SK-MEL-5 (cell line): ENCODE data around the gene LYZL6. TPM values are rescaled to one million over a fixed set of nuclear protein-coding genes. Genes with fewer than 3 reads are reported as not detected.
"Not testable (repeated sequence)": the region's sequence is repeated elsewhere in the genome, so short reads cannot be mapped to it uniquely, and the experiment has no call there.

Source experiments
- DNase-seq: peaks from one replicate; pipeline ENCODE4 v3.0.0-alpha.2; 2016; ENCODE audit warnings: low read depth, low spot score
- in situ Hi-C: cut with HindIII; loops from 2 replicates; pipeline ENCODE4 v1.10.0; 2016; ENCODE audit warnings: low sequenced_read_pairs, high pct_unique_total_duplicates, low pct_unique_long_range_greater_than_20kb
- total RNA-seq: library from RNA; depleted of rRNA; stranded (reverse); fragments of >200 nt; shearing (Covaris generic); gene quantifications from 2 replicates; pipeline ENCODE4 v1.2.3, GENCODE V29; 2014

The LYZL6 gene
- total RNA-seq, 1 experiment from 2014 or later: not detected

DNA sequence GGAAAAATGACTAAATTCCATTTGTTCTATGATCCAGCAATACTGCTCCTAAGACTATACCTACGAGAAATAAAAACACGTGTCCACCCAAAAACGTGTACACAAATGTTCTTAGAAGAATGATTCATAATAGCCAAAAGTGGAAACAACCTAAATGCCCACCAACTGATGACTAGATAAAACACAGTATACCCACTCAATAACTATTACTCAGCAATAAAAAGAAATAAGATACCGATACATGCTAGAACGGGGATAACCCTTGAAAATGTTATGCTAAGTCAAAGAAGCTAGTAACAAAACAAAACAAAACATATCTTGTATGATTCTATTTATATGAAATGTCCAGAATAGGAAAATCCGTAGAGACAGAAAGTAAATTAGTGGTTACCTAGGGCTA lies 20.1 kb upstream of the LYZL6 start:
- DNase-seq: no peak
- in situ Hi-C loops: no loop called here

DNA sequence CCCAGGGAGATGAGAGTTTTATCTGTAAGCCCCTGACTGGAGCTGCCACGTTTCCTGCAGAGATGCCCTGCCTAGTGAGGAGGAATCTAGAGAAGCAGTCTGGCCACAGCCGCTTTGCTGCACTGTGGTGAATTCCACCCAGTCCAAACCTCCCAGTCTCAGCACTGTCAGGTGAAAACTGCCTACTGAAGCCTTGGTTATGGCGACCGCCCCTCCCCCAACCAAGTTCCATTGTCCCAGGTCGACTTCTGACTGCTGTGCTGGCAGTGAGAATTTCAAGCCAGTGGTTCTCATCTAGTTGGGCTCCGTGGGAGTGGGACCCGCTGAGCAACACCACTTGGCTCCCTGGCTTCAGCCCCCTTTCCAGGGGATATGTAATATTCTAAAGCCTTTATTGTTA lies 10.2 kb upstream of the LYZL6 start:
- in situ Hi-C loops: no loop called here
- no peak for DNase-seq

DNA sequence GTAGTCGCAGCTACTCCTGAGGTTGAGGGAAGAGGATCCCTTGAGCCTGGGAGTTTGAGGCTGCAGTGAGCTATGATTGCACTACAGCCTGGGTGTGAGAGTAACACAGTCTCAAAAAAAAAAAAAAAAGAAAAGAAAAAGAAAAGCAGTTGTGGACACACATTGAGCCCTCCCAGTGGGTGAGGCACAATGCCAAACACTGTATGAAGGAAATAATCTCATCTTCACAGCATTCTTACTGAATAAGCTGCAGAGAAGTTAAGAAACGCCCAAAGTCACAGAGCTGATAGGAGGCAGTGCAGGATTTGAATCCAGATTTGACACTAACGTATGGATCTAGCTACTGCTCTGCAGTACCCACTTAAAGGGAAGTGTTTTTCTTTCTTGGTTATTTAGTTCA lies 5.9 kb upstream of the LYZL6 start:
- DNase-seq: no peak
- in situ Hi-C loops: no loop called here

DNA sequence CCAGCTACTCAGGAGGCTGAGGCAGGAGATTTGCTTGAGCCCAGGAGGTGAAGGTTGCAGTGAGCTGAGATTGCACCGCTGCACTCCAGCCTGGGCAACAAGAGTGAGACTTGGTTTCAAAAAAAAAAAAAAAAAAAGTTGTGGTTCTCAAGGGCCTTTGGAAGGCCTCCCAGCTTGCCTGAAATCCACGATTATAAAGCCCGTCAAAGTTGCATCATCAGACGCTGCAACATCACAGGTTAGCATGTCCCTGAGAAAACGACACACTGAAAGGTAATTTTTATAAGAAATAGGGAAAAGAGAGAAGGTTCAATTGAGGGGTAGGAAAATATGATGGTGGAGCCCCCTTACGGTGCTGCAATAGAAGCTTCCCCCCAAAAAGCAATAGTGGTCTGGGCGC lies 4.6 kb upstream of the LYZL6 start:
- in situ Hi-C loops: no loop called here
- no peak for DNase-seq

DNA sequence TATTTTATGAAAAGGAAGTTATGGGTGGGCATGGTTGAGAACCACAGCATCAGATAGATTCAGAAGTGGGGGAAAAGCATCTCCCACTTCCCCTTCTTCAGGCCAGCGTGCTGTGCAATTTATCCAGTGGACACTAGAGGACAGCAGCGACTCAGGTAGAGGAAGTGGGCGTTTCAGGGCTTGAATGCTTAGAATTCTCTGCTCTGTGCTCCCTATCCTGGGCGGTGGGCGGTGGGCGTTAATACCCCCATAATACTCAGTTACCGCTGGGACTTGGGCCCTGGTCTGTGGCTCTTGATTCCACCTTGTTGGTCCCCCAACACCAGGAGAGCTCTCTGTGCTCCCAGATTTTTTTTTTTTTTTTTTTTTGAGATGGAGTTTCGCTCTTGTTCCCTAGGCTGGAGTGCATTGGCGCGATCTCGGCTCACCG lies 3.7 kb upstream of the LYZL6 start:
- in situ Hi-C loops: no loop called here
- DNase-seq: peak; percentile 81

DNA sequence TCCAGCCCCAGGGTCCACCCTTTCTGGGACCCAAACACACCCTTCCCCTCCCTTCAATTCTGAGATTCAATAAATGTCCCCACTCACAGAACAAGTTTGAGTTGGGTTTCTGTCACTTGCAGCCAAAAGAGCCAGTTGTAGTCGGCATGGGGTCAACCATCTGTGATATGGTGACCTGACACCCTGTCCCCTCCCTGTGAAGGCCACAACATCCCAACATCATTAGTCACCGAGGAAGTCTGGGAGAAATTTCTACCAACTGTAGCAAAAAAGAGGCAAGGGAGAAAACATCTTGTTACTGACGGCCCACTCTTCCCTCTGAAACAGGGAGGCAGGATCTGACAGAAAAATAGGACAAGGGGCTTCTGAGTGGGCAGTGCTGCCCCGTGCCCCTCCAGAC lies 638 bp upstream of the LYZL6 start:
- DNase-seq: no peak
- in situ Hi-C loops: no loop called here

DNA sequence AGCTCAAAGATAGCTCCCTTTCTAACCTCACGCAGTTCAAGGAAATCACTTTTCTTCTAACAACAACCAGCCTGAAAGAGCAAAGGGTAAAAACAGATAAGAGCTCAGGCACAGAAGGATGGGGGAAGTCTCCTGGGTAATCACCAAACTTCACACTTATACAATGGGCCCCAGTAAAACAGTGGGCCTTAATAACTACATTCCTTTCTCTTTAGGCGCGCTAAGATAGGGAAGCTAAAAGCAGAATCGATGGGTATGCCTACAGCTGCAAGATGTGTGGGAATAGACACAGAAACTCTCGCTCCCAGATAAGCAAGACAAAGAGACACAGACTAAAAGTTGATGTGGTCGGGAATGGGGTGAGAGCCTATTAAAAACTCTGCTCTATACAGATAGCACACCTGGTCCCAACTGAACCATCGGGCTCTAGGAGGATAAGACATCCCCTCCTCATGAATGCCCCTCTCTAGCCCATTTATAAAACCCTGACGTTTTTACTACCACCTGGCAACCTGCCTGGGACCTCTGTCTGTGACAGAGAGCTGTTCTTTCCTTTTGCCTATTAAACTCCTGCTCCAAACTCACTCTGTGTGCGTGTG lies 826 bp downstream of the LYZL6 start:
- DNase-seq: no peak
- in situ Hi-C loops: no loop called here

DNA sequence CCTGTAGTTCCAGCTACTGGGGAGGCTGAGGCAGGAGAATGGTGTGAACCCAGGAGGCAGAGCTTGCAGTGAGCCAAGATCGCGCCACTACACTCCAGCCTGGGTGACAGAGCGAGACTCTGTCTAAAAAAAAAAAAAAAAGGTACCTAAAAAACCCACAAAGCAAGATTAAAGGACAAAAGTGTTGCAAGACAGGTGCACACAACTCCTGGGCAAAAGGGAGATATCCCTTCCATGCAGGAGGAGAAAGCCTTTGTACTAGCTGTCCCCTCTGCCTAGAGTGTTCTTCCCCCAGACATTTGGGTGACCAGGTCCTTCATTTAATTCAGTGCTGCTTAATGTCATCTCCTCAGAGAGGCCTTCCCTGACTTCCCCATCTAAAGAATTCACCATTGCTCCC lies 5.0 kb downstream of the LYZL6 start:
- not testable (repeated sequence) for DNase-seq

DNA sequence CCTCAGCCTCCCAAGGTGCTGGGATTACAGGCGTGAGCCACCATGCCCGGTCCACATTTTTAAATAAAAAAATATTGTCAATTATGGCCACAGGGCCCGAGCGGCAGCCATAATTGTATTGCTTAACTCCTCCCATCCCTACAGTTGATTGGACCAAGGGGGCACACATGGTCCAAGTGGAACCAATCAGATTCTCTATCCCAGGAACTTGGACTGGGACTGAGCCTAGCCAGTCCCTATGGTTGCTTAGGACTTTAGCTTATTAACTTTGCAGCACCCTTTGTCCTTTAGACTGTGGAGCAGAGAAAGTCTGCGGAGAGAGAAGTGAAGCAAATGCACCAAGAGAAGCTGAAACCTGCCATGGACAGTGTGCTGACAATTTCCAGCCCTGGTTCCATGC lies 7.5 kb downstream of the LYZL6 start:
- DNase-seq: no peak
- in situ Hi-C loops: no loop called here

More for the DNA sequence above, 5.0 kb downstream of the LYZL6 start:
- in situ Hi-C loops: not testable (repeated sequence)

DNA sequence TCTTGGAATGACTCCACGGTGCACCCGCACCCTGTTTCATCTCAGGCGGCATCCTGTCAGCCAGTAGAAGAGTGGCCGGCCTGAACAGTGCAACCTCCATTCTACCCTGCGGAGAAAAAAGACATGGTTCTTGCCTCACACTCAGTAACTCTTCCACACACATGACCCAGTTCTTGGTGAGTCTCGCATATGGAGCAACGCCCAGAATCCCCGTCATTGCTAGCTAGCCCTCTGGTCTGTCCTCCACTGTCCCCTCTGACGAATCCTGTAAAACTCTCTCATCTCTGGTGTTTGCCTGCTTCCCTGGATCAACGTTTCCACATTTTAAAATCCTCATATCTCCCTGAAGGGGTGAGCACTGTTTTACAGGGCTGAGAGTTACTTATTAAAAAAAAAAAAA lies 8.8 kb downstream of the LYZL6 start:
- DNase-seq: no peak
- in situ Hi-C loops: no loop called here

DNA sequence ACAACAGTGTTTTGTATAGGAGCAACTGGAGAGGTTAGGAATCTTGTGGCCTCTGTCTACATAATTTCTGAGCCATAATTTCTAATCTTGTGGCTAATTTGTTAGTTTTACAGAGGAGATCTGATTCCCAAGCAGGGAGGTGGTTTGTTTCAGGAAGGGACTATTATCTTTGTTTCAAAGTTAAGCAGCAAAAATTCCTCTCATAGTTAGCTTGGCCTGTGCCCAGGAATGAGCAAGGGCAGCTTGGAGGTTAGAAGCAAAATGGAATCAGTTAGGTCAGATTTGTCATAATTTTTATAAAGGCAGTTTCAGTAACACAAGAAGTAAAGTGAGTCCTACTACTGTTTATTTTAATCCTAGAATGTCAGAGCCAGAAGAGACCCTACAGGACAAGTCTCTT lies 10.9 kb downstream of the LYZL6 start:
- in situ Hi-C loops: no loop called here
- DNase-seq: no peak

DNA sequence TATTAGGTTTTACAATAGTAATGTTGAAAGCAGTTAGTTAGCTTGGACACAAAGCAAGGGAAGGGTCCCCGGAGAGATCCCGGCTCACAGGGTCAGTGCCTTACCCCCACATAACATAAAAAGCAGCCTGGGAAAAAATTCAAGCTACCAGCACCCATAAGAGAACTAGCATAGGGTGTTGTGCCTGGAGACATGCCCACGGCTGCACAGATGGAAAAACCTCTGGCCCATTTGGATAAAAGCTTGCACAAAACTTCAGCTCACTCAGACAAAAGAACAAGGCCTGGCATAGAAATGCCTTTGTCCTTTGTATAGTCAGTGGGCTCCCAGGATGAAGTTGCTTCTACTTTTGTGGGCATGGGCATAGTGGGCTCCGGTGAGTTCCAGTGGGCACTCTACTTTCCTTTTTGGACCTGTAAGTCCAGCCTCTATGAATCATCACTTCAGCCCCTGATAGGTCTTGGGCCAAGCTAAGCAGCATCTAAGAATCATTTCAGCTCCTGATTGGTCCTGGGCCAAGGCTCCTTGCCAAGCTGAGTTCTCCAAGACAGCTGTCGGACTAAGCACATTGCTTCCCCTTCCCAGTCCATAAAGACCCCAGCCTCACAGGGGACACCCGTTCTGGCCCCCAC lies 11.6 kb downstream of the LYZL6 start:
- DNase-seq: peak; percentile 21

DNA sequence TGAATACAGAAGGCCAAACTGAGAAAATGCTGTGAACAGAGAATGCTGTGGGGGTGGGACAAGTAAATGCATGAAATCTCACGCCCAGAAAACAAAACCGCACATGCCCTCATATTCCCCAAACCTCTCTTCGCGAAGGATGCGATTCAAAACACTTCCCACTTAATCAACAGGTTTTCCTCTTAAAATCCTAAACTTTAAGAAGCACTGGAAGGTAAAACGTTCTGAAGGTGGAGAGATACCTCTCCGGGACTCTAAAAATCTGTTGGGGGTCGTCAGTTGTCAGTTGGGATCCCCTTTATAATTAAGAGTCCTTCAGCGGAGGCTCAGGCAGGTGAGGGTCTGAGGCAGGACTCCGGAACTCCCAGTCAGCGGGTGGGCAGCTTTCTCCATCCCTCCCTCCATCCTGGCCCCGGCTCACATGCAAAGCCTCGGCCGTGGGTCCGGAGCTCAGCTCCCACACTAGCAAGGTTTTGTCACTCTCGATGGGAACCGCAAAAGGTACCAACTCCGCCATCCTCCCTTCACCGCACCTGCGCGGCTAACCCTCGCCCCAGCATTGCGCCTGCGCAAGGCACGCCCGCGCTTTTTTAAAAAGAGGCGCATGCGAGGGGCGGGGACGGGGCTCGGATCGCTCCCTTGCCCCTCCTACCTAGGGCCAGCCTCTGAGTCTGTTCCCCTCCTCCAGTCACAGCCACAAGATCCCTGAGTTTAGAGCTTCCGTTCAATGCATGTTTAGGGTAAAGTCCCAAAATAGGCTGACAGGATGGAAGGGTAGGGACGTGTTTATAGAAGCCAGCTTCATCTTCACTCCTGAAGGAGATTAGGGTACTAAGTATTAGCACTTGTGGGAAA lies 13.1 kb downstream of the LYZL6 start, which contains the start of gene RDM1:
Gene RDM1 (minus strand): TSS at position 563 of the 855 bp plus-strand sequence. CDS start 46 bp downstream, at position 517.
- peak; percentile 87 for DNase-seq
- in situ Hi-C loops: no loop called here

More for the DNA sequence above, 11.6 kb downstream of the LYZL6 start:
- in situ Hi-C loops: no loop called here

DNA sequence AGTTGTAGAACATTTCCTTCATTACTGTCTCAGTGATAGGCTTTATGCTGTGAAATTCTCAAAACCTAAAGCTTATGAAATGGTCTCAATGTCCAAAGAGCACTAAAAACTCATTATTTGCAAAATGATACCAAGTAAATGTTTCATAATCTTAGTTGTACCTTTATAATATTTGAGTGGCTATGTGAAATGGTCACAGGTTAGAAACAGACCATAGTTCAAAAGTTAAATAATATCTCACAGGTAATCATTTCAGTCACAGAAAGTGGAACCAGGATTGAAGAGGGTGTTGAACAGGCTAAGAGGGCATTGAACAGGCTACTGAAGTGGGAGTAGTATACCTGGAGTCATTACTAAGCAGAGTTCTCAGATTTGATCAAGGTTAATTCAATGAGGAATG lies 15.8 kb downstream of the LYZL6 start:
- in situ Hi-C loops: no loop called here
- DNase-seq: no peak

DNA sequence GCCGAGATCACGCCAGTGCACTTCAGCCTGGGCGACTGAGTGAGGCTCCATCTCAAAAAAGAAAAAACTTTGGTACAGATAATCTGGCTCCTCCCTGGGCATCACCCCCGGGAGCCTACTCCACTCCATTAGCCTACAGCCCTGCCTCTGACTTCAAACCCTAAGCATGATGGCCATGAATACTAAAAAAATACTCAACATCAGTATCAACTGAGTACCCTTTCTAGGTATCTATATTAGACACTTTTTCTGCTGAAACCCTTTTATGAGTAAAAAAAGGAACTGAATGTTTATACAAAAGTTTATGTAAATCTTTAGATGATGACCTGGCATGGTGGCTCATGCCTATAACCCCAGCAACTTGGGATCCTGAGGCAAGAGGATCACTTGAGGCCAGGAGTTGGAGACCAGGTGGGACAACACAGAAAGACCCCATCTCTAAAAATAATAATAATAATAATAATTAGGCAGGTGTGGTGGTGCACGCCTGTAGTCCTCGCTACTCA lies 19.9 kb downstream of the LYZL6 start:
- no peak for DNase-seq
- in situ Hi-C loops: no loop called here

DNA sequence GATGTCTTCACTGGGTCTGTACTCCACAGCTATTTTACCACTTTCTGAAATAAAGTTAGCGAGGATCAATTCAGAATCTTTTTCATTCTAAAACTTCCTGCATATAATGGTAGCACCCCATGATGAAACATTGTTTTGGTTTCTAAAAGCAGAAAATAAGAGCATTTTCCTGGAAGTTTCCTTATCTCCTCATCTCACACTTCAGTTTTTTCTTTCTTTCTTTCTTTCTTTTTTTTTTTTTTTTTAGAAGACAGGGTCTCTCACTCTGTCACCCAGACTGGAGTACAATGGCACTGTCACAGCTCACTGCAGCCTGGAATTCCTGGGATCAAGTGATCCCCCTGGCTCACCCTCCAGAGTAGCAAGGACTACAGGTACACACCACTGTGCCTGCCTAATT lies 23.3 kb downstream of the LYZL6 start:
- no peak for DNase-seq

DNA sequence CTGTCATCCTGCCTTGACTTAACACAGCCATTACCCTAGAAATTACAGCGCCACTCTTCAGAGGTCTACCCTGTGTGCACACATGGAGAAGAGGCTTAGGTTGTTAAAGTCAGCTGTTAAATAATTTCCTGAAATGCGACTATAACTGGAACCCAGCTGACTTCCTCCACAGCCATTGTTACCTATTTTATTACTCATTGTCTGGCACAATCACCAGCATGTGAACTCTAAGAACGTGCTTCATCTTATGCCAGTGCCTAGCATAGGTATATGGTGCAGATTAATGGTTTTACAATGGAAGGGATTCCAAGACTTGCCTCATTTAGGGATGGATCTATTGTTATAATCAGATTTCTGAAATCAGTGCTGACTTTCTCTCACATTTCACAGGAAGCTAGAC lies 24.8 kb downstream of the LYZL6 start:
- in situ Hi-C loops: no loop called here
- no peak for DNase-seq

More for the DNA sequence above, 23.3 kb downstream of the LYZL6 start:
- in situ Hi-C loops: no loop called here

DNA sequence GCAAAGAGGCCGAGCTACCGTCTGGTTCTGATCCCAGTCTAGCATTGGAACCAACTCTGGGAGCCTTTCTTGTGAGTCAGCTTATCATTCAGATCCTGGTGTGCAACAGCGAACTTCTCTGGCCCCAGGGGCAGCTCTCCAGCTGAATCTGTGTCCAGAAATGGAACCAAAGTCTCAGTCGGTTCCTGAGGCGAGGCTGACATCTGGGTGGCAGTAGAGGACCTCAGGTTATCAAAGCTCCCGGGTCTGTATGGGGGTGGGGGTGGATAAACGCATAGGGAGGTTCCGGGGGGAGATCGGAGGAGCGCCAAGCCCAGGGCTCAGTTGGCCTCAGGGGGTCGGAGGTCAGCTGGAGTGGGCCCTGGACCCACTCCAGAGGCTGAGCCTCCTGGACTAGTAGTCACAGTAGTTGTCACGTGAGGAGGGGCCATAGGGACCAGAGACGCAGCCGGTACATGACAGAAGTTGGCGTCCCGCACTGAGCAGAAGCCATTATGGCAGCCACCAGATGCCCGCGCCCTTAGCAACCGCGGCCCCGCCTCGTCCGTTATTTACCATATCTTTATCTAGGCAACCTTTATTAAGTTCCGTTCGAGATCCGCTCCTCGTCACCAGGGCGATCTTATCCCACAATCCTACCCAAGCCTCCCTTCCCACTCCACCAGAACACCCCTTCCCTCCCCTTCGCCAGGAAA lies 25.8 kb downstream of the LYZL6 start:
- in situ Hi-C loops: no loop called here
- no peak for DNase-seq
